Gastroesophageal sphincter (tissue), 3 donors: Measurements from ENCODE around the gene EEFSEC.

Experiments used
- CTCF ChIP-seq, 4 experiments: fragments of 200-600 bp in 2 of 4; fragments of 450-650 bp in 2 of 4; sonication (generic) in 1 of 4; IDR thresholded peaks; one replicate each; pipeline ENCODE4 v1.5.1; 2017 to 2019; ENCODE audit warnings: antibody characterized with exemption in 4 of 4, mild to moderate bottlenecking in 2 of 4, moderate library complexity in 2 of 4
- EP300 ChIP-seq: sonication (generic); formaldehyde crosslinking; IDR thresholded peaks from one replicate; pipeline ENCODE4 v1.6.1; 2017; ENCODE audit warnings: antibody characterized with exemption, mild to moderate bottlenecking
- POLR2A ChIP-seq, 2 donors: fragments of 450-650 bp; IDR thresholded peaks; one replicate each; pipeline ENCODE4 v1.6.1; 2017; ENCODE audit warnings: antibody characterized with exemption in 2 of 2, mild to moderate bottlenecking in 2 of 2, moderate library complexity in 1 of 2
- POLR2AphosphoS5 ChIP-seq: sonication (generic); formaldehyde crosslinking; IDR thresholded peaks from one replicate; pipeline ENCODE4 v1.6.1; 2017; ENCODE audit warnings: antibody characterized with exemption

- TF ChIP-seq POLR2A (IDR thresholded peaks at IDR 0.05): no peak
- TF ChIP-seq CTCF (IDR thresholded peaks at IDR 0.05): no peak
- no peak for TF ChIP-seq EP300
- TF ChIP-seq POLR2AphosphoS5: no peak
These were observed 75.2 kb downstream of the EEFSEC start for GRCh38 chr3:128228366-128228910.
